Endometrial microvascular endothelial cells (primary cell): Measurements from ENCODE around the gene CALB2. TPM values are rescaled to one million over a fixed set of nuclear protein-coding genes. Genes with fewer than 3 reads are reported as not detected.

Source experiments
- in situ Hi-C: cut with HindIII; loops from 2 replicates; pipeline ENCODE4 v1.10.0; 2017; ENCODE audit warnings: low sequenced_read_pairs, low pct_unique_long_range_greater_than_20kb; ENCODE audit errors: inconsistent ontology term
- total RNA-seq: library from RNA; depleted of rRNA; stranded (reverse); fragments of >200 nt; gene quantifications from one replicate; pipeline ENCODE4 v1.2.3, GENCODE V29; 2015; ENCODE audit errors: inconsistent ontology term

Gene CALB2
- total RNA-seq, 1 donor from 2014 or later = not detected

DNA sequence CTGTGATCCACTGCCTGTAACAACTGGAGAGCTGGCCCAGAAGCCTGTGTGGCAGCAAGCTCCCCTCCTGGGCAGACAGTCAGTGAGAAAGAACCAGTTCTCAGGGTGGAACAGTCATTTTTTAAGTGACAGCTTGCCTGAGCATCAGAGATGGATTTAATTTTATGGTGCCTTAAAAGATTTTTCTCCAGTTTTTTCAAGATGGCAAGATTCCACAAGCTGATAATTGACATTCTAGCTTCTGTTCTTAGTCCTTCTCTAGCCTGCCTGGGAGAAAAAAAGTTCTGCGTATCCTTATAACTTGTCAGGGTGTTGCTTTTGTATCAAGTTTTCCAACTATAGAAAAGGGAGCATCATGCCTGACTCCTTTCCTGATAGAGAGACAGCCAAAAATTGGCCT is 21.2 kb downstream of the CALB2 start:
- in situ Hi-C loops = no loop called here

DNA sequence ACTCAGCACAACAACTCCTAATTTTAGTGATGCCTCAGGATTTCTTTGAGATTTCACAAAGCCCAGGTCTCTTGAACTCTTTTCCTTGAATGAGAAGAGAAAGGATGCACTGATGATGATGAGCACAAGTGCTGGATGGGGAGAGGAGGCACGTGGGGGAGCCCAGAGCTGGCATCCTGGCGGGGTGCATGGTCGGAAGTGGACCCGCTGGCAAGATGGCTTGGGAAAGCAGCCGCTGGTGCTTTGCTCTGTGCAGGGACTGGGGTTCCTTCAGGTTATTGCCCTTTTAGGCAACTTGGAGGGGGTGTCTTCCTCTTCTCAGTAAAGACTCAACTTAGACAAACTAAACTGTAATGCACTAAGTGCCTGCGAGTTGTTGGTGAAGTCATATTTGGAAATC is 22.3 kb downstream of the CALB2 start:
- in situ Hi-C loops = no loop called here

DNA sequence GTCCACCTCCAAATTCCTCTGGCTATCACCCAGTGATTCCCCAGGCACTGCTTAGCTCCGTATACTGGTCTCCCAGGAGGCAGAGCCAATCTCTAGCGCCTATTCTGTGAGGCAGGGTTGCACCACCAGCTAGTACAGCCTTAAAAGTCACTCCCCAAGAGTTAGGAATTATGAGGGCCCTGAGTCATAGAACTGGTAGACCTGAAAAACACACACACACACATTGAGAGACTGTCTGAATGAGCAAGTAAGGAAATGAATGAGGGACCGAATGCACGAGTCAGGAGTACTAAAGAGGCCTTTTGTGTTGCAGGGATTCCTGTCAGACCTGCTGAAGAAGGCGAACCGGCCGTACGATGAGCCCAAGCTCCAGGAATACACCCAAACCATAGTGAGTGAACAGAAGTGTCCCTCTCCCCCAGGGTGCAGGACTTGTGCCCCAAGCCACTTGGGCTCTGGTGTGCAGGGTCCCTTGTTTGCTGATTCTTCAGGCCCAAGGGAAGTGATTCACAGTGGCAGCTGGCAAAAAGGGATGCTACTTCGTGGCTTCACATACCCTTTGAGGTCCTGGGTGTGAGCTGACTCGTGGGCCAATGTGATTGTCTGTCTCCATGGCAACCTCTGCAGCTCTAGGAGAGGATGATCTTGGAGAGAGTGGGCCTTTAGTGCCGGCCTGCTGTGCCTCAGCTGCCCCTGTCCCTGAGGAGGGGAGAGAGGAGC is 24.7 kb downstream of the CALB2 start:
- in situ Hi-C loops = no loop called here

DNA sequence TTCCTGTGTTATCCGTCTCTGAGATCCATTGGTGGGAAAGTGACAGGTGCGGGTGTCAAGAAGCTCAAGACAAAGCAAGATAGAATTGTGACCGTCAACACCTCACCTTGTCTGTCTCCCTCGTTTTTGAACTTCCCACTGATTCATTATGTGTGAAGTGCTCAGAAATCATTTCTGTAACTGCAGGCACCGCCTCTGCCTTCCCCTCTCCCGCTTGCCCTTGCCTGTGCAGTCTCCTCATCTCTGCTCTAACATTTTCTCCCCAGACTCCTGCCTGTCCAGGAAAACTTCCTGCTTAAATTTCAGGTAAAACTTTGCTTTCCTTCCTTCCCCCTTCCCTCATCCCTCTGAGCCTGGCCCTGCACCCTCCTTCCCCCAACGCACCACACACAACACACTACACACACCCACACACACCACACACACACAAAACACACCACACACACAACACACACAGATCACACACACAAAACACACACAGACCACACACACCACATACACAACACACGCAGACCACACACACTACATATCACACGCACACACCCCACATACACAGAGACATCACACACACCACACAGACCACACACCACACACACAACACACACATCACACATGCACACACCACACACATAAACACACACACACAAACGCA is 25.7 kb downstream of the CALB2 start:
- in situ Hi-C loops = no loop called here

GRCh38 chr16:71387045-71387871 is 28.7 kb downstream of the CALB2 start:
- in situ Hi-C loops = no loop called here

GRCh38 chr16:71389330-71389729 is 30.8 kb downstream of the CALB2 start:
- in situ Hi-C loops = no loop called here

DNA sequence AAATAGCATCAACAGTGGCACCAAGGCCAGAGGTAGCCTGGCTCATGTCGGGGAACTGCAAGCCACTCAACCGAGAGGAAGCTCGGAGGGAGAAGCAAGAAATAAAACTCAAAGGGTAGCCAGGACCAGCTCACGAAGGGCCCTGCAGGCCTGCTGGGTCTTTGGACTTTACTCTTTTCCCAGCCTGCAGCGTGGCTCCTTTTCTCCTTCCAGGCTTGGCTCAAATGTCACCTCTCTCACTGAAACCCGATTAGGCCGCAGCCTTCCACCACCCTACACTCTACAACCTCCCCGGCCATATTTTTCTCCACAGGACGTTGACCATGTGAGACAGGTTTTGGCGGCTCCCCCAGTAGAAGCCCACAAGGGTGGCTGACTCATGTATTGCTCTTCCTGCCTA is 38.1 kb downstream of the CALB2 start:
- in situ Hi-C loops = no loop called here

- in situ Hi-C loops = no loop called here
These were observed 41.5 kb downstream of the CALB2 start for GRCh38 chr16:71399801-71400563.

DNA sequence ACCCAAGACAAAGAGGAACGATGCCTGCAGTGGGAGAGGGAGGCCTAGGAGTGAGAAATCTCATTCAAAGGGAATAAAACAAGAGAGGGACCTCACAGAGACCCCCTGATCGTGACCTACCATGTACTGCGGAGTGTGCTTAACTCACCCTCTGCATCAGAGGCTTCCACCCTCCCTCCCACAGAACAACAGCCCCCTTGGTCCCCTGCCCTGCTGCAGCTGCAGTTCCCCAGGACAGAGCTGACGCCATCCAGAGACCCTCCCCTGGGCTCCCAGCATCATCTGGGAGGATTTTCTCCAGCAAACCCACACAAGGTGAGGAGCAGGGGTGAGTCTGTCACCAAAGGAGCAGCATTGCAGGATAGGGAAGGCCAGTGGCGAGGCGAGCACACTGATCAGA is 43.5 kb downstream of the CALB2 start:
- in situ Hi-C loops = no loop called here

DNA sequence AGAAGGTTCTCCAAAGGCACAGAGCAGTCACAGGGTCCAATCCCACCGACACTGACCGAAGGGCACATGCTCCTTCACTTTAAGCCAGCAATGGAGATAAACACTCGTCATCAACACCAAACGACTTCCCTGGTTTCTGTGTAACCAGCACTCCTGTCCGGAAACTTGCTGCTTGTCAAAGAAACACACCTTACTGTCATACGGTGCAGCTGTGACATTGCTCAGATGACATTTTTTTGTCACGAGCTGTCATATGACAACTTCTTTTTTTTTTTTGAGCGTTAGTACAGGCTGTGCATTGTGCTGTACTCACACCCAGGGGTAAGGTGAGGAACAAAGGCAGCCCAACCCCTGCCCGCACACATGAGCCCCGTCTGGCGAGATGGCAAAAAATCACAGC is 44.2 kb downstream of the CALB2 start:
- in situ Hi-C loops = no loop called here

DNA sequence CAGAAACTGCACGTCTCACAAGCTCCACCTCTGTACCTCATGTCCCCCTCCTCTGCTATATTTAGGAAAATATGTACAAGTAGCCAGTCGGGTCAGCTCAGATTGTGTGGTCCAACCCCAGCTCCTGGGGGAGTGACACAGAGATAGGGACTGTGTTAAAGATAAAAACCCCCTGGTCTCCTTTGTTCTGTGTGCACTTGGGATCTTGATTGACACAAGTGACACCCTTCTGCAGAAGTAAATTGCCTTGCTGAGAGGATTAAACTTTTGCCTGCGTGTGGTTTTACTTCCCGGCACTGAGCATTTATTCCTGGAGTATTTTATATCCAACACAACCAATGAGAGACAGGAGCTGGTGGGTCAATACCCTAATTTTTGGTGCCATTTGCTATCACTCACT is 45.8 kb downstream of the CALB2 start:
- in situ Hi-C loops = no loop called here

DNA sequence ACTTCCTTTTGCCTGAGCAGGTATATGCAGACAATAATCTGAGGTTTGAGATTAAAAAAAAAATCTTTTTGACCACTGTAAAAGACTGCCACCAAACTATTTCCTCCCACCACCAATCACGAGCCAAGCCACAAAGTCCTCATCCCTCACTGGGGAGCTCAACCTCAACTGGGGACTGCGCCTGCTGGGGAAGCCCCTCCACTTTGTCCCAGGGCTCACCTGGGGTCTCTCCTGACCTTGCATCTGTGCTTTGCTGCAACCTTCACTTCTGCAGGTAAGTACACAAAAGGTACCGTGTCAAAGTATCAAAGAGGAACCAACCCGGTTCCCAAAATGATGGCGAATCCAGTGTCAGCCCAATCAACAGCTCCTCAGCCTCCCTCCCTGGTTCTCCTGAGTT is 47.8 kb downstream of the CALB2 start:
- in situ Hi-C loops = no loop called here

GRCh38 chr16:71406724-71407123 is 48.2 kb downstream of the CALB2 start:
- in situ Hi-C loops = no loop called here

DNA sequence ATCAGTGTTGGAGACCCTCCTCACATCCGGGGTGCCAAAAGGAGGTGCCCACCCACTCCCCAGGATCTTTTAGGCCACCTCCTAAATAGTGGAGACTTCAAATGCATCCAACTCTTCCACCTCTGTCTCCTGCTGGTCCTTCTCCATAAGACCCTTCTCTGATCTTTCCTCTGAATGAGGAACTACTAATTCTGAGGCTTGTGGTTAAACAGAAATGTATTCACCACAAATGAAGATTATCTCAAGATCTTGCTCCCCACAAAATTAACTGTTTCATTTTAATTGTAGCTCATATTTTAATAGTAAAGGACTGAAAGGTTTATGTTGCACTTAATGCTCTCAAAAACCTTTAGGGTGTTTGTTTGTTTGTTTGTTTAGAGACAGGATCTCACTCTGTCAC is 49.2 kb downstream of the CALB2 start:
- in situ Hi-C loops = no loop called here

DNA sequence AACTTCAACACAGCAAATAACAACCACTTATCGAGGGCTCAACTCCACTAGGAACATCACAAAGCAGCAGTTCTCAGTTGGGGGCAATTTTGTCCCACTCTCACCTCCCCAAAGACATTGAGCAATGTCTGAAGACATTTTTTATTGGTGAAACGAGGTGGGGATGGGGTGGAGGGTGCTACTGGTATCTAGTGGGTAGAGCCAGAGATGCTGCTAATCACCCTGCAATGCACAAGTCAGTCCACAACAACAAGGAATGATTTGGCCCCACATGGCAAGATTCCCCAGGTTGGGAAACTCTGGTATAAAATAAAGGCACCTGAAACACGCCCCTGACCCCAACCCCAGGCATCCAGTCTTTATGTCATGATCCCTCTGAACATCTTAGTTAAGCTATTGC is 50.0 kb downstream of the CALB2 start:
- in situ Hi-C loops = no loop called here

DNA sequence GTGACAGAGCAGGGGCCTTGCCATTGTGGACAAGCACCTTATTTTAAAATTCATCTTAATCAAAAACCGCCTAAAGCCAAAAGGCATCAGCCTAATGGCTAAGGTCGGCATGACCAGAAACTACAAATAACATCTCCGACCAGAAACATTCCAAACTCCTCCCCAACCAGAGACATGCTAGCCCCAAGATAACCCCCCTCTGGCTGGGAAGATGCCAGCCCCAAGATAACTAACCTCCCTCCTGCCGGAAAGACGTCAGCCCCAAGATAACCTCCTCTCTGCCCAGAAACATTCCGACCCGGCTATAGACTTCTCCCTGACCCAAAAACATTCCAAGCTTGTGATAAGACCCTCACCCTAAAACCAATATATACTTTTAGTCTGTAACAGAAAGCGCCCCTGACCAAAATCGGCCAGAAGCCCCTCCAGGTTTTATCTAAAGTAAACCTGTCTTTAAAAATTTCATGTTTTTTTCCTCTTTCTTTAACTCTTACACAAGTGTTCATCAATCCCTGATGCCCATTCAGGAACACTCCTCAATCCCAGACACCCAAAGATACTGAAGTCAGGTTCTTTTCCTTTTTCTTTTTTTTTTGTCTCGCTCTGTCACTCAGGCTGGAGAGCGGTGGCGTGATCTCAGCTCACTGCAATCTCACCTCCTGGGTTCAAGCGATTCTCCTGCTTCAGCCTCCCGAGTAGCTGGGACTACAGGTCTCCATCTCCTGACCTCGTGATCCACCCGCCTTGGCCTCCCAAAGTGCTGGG is 50.7 kb downstream of the CALB2 start:
- in situ Hi-C loops = no loop called here

- in situ Hi-C loops = no loop called here
These were observed 51.6 kb downstream of the CALB2 start for GRCh38 chr16:71410146-71410545.

DNA sequence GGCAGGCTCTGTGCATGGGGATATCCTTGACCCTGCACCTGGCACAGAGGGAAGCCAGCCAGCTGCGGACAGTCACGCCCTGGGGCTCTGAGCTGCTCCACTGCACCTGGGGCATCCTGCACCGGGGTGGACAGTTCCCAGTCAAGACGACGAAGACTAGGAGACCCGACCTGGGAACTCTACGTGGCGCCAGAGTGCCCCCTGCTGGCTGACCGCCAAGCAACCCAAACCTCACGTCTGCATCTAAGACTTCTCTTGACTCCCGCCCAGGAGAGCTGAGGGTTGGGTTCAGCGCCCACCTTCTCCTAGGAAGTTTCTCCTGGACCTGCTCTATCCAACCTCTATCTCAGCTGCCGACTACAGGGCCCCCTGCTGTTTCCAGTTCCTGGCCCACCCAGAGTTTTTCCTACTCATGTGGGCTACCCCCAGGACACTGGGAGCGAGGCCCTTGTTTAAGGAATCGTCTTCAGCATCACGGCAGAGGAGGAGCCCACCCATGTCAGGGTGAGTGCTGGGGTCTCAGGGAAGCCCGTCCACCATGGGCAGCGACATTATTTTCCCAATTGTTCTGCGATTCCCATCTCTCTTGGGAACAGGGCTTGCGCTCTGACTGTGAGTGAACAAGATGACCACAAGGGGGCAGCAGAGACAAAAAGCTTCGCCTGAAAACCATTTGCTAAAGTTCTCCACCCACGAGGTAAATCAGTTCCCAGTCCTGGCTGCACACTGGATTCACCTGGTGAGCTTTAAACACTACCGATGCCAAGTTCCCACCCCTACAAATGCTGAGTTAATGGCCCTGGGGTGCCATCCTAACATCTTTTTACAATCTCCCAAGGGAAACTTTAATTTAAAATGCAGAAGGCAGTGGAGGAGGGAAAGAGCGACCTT is 54.0 kb downstream of the CALB2 start:
- in situ Hi-C loops = no loop called here
